HG03064 (cell line): ENCODE measurements around the gene C15orf62.

Experiments used
- ATAC-seq: cut with Tn5 transposase; IDR thresholded peaks from one replicate; pipeline ENCODE4 v1.9.1; 2021; ENCODE audit warnings: low read depth; ENCODE audit not compliant: unreplicated experiment

C15orf62 gene

DNA sequence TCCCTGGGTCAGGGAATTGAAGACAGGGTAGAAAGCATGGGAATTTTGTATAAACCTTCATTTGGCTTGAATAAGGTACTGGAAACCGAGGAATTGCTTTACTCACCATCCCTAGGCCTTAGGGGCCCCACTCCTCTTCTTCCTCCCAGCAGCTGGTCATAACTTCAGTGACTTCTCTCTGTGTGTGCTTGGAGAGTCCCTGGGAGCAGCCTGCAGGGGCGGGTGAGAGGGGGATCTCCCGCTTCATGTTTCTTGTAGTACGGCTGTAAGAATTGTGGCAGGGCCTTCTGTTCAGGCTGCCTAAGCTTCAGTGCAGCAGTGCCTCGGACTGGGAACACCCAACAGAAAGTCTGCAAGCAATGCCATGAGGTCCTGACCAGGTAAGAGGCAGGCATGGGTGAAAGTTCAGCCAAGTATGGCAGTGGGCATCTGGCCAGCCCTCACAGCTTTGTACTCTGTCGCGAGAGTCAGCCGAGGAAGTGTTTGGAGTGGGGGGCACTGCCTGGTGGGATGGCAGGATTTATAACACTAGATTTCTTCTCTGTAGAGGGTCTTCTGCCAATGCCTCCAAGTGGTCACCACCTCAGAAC, 39.2 kb downstream of the C15orf62 start:
- ATAC-seq: no peak

DNA sequence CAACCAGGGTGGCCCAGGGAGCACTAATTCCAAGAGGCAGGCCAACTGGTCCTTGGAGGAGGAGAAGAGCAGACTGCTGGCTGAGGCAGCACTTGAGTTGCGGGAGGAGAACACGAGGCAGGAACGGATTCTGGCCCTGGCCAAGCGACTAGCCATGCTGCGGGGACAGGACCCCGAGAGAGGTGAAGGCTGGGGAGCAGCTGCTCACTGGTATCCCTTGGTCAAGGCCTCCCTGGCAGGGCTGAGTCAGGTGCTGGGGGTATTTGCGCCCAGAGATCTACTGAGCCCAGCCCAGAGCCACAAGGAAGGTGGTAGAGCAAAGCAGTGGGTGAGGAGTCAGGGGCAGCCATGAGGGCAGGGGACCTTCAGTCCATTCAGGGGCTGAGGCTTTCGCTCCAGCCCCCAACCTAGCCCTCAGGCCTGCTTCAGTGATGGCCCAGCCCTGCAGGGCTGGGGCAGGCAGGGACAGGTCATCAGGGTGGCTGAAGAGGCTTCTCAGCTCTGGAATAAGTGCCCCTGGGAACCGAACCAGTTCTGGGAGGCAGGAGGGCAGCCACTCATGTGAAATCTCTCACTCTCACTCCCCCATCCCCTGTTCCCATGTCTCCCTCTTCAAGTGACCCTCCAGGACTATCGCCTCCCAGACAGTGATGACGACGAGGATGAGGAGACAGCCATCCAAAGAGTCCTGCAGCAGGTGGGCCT, 43.1 kb downstream of the C15orf62 start:
- no peak for ATAC-seq

DNA sequence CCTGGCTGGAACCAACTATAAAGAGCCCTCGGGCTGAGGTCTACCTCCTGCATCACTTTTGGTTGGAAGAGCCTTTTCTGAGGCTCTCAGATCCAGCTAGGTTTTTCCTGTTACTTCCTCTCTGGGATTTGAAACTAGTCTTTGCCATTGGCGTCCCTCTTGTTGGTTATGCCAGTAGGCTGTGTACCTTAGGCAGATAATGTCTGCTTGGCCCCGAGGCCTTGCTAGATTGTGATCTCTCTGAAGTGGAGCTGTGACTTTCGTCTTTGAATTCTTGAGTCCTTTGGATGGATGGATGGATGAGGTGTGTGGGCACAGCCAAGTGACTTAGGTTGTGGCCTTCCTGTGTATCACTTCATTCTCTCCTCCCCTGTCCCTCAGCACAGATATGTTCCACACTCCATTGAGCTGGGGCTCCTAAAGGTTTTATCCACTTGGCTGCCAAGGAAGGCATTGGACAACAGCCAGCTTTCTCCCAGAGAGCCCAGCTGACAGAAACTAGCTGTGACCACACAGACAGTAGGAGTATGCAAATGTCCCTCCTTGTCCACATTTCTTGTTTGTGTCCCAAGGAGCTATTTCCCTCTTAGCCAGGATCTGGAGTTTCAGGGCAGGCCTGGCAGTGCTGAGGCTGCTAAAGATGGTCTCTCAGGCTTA, 45.4 kb downstream of the C15orf62 start:
- ATAC-seq: no peak

DNA sequence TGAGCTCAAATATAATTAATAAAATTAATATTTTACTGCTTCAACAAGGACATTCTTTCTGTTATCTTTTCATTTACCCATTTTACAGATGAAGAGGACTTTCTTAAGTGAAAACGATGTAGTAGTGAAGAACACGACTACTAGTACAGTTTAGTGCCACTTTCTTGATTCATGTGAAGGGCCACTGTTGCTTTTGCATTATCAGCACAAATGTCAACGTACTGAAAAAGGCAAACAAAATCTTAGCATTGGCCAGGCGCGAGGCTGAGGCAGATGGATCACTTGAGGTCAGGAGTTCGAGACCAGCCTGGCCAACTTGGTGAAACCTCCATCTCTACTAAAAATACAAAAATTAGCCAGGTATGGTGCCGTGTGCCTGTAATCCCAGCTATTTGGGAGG, 49.3 kb downstream of the C15orf62 start:
- no peak for ATAC-seq

DNA sequence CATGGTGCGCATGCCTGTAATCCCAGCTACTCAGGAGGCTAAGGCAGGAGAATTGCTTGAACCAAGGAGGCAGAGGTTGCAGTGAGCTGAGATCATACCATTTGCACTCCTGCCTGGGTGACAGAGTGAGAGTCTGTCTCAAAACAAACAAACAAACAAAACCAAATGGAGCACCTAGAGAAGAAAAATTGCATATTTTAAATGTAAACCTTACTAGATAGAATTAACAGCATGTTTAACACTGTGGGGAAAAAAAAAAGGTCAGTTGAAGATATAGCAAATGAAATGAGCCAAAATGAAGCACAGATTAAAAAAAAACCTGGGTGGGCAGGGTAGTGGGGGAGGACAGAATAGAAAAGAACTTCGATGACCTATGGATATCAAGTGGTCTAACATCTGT, 51.4 kb downstream of the C15orf62 start:
- ATAC-seq: no peak
